ENCODE measurements around the gene POLR1E. TPM values are rescaled to one million over a fixed set of nuclear protein-coding genes. Genes with fewer than 3 reads are reported as not detected.
"Not testable (repeated sequence)": the region's sequence is repeated elsewhere in the genome, so short reads cannot be mapped to it uniquely, and the experiment has no call there.

Gene POLR1E
- total RNA-seq, 2 donors from 2014 or later, result 15.0 to 29.7 TPM

GRCh38 chr9:37464006-37464405 is 21.7 kb upstream of the POLR1E start:
- Histone ChIP-seq H3K27me3 (replicated peaks; ENCODE audit: insufficient read depth) (no peaks in the 10 kb centered on the region), H3K27ac (peak overlapping the region; percentile 98 to 100), H3K36me3 (no peaks in the 10 kb centered on the region), H3K4me1 (ENCODE audit: control insufficient read depth in 1 of 2, low read depth in 2 of 2) (peaks cover 17 to 49% of the 10 kb centered on the region in 2 donors), H3K4me3 (peak overlapping the region; percentile 97), H3K9me3 (no peaks in the 10 kb centered on the region)
- TF ChIP-seq, protein P1, sequence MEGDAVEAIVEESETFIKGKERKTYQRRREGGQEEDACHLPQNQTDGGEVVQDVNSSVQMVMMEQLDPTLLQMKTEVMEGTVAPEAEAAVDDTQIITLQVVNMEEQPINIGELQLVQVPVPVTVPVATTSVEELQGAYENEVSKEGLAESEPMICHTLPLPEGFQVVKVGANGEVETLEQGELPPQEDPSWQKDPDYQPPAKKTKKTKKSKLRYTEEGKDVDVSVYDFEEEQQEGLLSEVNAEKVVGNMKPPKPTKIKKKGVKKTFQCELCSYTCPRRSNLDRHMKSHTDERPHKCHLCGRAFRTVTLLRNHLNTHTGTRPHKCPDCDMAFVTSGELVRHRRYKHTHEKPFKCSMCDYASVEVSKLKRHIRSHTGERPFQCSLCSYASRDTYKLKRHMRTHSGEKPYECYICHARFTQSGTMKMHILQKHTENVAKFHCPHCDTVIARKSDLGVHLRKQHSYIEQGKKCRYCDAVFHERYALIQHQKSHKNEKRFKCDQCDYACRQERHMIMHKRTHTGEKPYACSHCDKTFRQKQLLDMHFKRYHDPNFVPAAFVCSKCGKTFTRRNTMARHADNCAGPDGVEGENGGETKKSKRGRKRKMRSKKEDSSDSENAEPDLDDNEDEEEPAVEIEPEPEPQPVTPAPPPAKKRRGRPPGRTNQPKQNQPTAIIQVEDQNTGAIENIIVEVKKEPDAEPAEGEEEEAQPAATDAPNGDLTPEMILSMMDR (IDR thresholded peaks at IDR 0.05), result no peak
- ATAC-seq (ENCODE audit: insufficient number of reproducible peaks, low FRiP score, low read depth) (no peak), DNase-seq (ENCODE audit: low spot score) (no peak)

DNA sequence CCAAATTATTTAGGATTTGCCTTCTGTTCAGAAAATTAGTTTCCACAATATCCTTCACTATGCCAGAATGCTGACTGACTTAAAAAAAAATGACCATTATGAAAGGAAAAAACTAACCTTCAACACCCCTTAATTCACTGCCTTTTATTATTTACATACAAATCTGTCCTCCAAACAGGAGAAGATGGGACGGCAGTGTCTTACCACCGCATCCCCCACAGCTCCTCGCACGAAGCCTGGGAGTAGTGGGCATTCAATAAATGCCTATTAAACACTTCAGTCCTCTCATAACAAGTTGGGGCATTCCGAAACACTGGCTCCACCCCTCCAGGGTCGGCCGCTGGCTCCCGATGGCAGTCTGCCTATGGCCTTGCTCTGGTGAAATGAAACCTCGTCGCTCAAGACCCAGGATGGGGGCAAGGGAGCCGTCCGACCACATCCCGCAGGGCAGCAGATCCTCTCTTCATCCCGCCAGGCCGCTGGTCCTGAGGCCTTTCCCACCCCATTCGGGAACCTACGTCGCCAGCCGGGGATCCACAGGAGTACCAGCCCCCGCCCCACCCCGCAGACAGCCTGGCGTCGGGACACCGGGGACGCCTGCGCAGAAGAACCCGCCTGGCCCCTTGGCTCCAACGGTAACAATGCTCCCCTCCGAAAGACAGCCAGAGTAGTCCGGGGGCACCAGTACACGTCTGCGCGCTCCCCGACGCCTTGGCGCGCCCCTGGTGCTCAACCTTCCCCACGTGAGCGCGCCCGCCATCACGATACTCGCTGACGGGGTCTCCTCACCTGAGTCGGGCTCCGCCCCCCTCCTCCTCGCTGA is 21.1 kb upstream of the POLR1E start:
- Histone ChIP-seq H3K9me3 (no peaks in the 10 kb centered on the region), H3K4me3 (peak overlapping the region; percentile 97), H3K36me3 (no peaks in the 10 kb centered on the region), H3K4me1 (ENCODE audit: control insufficient read depth in 1 of 2, low read depth in 2 of 2) (peaks cover 17 to 45% of the 10 kb centered on the region in 2 donors), H3K27me3 (replicated peaks; ENCODE audit: insufficient read depth) (no peaks in the 10 kb centered on the region), H3K27ac (peak overlapping the region; percentile 98 to 100)
- ATAC-seq (ENCODE audit: insufficient number of reproducible peaks, low FRiP score, low read depth), result peak; percentile 34
- TF ChIP-seq, protein P1 (IDR thresholded peaks at IDR 0.05), result no peak
- peak; percentile 35 for DNase-seq (ENCODE audit: low spot score)

DNA sequence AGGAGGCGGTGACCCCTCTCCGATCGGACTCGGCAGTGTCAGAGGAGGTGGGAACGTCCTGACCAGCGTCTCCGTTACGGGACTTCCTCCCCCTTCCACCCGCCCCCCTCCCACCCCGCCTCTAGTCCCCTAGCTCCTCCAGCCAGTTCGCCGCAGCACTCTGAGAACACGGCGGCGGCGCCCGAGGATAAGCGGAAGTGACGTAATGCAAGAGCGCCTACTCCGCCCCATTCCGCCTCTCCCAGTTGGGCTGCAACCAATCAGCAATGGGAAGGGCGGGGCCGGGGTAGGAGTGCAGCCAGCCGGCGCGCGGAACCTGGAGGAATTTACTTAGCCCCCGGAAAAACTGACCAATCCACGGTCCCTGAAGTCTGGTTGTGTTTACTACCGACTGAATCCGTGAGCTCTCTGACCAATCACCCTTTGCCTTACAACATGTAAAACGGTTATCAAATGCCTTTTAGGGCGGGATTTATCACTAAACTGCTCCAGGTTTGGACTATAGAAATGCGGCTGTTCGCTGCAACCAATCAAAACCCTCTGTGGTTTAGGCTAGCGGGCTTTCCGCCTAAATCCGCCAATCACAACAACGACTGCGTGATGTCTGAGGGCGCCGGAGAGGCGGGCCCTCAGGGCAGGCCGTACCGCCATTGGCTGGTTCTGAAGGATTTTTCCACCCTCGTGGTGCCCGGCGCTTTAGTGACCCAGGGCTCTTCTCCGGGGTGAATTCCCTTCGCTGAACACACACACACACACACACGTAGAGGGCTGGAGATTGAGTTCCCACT is 20.3 kb upstream of the POLR1E start, which contains the start of gene ZBTB5:
Gene ZBTB5, minus strand, starts transcription at position 202 of the 788 bp plus-strand sequence. CDS start 22,899 bp downstream, outside the sequence.
- no peaks in the 10 kb centered on the region for H3K27me3 ChIP-seq (replicated peaks; ENCODE audit: insufficient read depth)
- H3K36me3 ChIP-seq, result no peaks in the 10 kb centered on the region
- TF ChIP-seq, protein P1 (IDR thresholded peaks at IDR 0.05), result no peak
- H3K4me1 ChIP-seq (ENCODE audit: control insufficient read depth in 1 of 2, low read depth in 2 of 2), result peaks cover 17 to 42% of the 10 kb centered on the region in 2 donors
- ATAC-seq (ENCODE audit: insufficient number of reproducible peaks, low FRiP score, low read depth), result peak; percentile 99
- H3K27ac ChIP-seq, result peak within 1 kb of the TSS; percentile 98 to 100
- peak; percentile 99 for DNase-seq (ENCODE audit: low spot score)
- H3K4me3 ChIP-seq, result peak within 1 kb of the TSS; percentile 97
- no peaks in the 10 kb centered on the region for H3K9me3 ChIP-seq

DNA sequence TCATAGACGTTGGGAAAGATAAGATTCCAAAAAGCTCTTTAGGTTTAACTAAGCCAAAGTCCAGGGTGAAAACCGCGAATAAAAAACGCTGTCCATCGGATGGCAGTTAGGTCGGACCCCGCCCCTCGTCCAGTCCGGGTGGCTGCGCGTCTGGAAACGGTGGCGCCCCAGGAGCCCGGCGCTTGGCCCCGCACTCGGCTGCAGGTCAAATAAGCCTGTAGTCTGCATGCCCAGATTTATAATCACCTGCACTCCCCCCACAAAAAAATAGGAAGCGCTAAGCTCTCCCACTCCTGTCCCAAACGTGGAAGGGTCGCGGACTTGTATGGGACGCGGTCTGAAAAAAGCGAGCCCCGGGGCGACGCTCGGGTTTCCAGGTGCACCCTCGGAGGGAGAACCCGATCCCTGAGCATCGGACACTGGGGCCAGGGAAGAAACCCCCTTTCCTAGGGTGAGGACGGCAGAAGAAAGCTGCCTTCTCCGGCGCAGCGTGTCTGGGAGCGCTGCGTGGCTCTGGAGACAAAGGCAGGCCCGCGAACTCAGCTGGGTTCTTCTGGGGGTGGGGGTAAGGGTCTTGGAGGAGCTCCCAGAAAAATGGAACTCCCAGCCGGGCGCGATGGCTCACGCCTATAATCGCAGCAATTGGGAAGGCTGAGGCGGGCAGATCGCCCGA is 19.6 kb upstream of the POLR1E start:
- H3K4me3 ChIP-seq, result peak overlapping the region; percentile 97
- H3K36me3 ChIP-seq, result no peaks in the 10 kb centered on the region
- TF ChIP-seq, protein P1 (IDR thresholded peaks at IDR 0.05), result no peak
- no peak for DNase-seq (ENCODE audit: low spot score)
- H3K9me3 ChIP-seq, result no peaks in the 10 kb centered on the region
- H3K4me1 ChIP-seq (ENCODE audit: control insufficient read depth in 1 of 2, low read depth in 2 of 2), result peaks cover 17 to 38% of the 10 kb centered on the region in 2 donors
- ATAC-seq (ENCODE audit: insufficient number of reproducible peaks, low FRiP score, low read depth), result no peak
- peak overlapping the region; percentile 88 to 100 for H3K27ac ChIP-seq
- no peaks in the 10 kb centered on the region for H3K27me3 ChIP-seq (replicated peaks; ENCODE audit: insufficient read depth)

GRCh38 chr9:37467530-37467929 is 18.2 kb upstream of the POLR1E start:
- H3K27ac ChIP-seq; DNase-seq (ENCODE audit: low spot score): not testable (repeated sequence)

More at GRCh38 chr9:37467530-37467929, 18.2 kb upstream of the POLR1E start:
- ATAC-seq (ENCODE audit: insufficient number of reproducible peaks, low FRiP score, low read depth); H3K9me3 ChIP-seq; H3K36me3 ChIP-seq; H3K27me3 ChIP-seq (replicated peaks; ENCODE audit: insufficient read depth); H3K4me3 ChIP-seq: not testable (repeated sequence)
- peaks cover 13 to 34% of the 10 kb centered on the region in 2 donors for H3K4me1 ChIP-seq (ENCODE audit: control insufficient read depth in 1 of 2, low read depth in 2 of 2)
